GM03348 (cell line): ENCODE data around the gene STPG1.
A peak's percentile ranks its signal among the peaks of the same experiment; 100 is the strongest.

Source experiments
- DNase-seq: peaks from one replicate; pipeline ENCODE4 v3.0.0; 2012; ENCODE audit warnings: low spot score

Gene STPG1

DNA sequence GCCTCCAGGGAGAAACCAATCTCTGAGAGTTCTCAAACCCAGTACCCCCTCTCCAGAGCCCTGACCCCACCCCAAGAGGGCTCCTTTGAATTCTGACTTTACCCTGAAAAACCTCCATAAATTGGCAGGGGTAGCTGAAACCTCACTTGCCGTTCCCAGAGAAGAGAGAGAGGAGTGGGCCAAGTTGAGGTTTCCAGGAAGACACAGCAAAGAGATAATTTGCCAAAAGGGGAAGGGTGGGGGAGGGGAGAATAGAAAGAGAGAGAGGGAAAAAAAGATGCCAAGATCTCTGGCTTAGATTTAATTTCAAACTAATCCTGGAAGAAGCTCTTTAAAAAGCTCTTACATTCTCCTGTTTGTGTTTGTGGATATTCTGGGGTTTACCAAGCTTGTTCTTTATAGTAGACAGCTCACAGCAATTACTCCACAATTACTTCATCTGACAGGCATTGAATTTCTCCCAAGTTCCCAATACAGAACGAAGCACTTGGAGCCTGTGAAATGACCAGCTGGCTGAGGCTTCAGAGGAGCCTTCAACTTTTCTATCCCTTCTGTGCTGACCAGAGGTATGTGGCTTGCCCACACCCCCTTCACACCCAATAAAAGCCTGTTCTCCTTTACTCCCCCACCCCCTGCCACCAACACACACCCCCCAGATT, 95.5 kb downstream of the STPG1 start:
- peak; percentile 73 for DNase-seq

GRCh38 chr1:24317081-24317480, 96.5 kb downstream of the STPG1 start:
- DNase-seq, result no peak

- DNase-seq, result no peak
Observed at GRCh38 chr1:24316645-24317044, 96.9 kb downstream of the STPG1 start.

DNA sequence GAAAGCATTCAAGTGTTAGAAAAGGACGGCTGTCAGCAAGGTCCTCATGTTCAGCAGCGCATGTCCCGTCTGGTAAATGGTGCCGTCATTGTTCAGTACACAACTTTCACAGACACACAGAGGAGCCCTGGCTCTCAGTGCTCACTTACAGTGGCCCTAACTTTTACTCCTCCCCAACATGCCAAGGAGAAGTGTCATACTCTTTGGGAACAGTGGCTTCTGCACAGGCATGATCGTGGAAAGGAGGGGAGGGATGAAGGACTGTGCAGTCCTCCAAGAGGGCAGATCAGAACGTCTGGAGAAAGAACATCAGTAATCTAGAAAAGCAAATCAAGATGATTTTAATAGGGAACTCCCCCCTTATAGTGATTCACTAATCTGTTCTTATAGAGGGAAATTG, 98.2 kb downstream of the STPG1 start:
- DNase-seq, result no peak

- DNase-seq, result no peak
Observed at GRCh38 chr1:24311741-24312140, 101.8 kb downstream of the STPG1 start.

- DNase-seq, result no peak
Observed at GRCh38 chr1:24311234-24311633, 102.3 kb downstream of the STPG1 start.

GRCh38 chr1:24309762-24310485, 103.7 kb downstream of the STPG1 start:
- no peak for DNase-seq

GRCh38 chr1:24308365-24309015, 105.1 kb downstream of the STPG1 start:
- DNase-seq, result no peak
